HEK293 (cell line): ENCODE data around the gene BOD1.

ENCODE experiments used
- KLF17 ChIP-seq: fragments of 450-650 bp; formaldehyde crosslinking; IDR thresholded peaks from 2 replicates; pipeline ENCODE4 v1.5.1; 2016; ENCODE audit warnings: missing biosample characterization, missing genetic modification characterization
- PATZ1 ChIP-seq: fragments of 450-650 bp; formaldehyde crosslinking; IDR thresholded peaks from 2 replicates; pipeline ENCODE4 v1.5.1; 2016; ENCODE audit warnings: missing biosample characterization, missing genetic modification characterization
- ZNF214 ChIP-seq: fragments of 450-650 bp; formaldehyde crosslinking; IDR thresholded peaks from 2 replicates; pipeline ENCODE4 v1.5.1; 2017; ENCODE audit warnings: missing biosample characterization, mild to moderate bottlenecking, missing genetic modification characterization, borderline replicate concordance

- TF ChIP-seq ZNF214 (tag by site-specific recombination) (no peak), KLF17 (tag by site-specific recombination) (no peak), PATZ1 (no peak)
Observed at GRCh38 chr5:173577166-173577565, 39.3 kb downstream of the BOD1 start.
